Measurements from ENCODE around the gene RAD21L1.
"Not testable (repeated sequence)": the region's sequence is repeated elsewhere in the genome, so short reads cannot be mapped to it uniquely, and the experiment has no call there.

RAD21L1 gene

DNA sequence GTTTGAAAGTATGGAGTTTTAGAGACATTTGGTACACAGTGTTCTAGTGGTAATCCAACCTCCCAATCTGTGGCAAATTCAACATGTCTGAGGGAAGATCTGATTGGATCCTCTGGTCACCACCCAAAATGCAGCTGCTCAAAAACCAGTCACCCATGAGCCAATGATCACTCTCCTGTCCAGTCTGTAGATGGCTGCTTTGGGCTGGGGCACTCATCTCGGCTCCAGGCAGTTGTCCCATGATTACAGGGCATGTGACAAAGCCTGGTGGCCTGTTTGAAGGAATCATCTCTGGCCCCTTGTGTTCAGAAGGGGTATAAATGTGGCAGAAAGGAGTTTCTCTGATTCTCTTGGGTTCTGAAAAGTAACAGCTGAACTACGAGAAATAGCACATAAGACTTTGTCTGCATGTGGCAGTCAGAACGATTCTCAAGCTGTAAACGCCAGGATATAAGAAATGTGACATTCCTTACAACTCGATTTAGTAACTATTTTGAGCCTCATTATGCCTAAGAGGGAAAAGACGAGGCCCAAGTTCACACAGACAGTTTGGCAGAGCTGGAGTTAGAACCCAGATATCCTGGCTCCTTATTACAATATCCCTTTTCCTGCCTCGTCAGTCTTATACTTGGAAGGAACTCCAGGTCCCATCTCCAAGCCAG is 26.5 kb upstream of the RAD21L1 start:
- no peak for DNase-seq (ENCODE audit: low read depth, low spot score)

DNA sequence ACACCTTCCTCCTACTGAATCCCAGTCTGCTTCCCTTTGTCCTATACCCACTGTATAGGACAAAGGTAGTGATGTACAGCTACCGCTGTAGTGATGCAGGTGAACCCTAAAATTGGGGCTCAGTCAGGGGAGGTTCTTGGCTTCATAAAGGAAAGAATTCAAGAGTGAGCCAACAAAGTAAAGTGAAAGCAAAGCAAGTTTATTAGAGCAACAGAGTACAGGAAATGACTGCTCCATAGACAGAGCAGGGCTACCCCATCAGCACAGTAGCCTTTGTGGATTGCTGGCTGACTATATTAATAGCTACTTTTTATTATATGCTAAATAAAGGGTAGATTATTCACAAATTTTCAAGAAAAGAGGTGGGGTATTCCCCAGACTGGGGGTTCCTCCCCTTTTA is 25.9 kb upstream of the RAD21L1 start:
- DNase-seq (ENCODE audit: low read depth, low spot score), result no peak

DNA sequence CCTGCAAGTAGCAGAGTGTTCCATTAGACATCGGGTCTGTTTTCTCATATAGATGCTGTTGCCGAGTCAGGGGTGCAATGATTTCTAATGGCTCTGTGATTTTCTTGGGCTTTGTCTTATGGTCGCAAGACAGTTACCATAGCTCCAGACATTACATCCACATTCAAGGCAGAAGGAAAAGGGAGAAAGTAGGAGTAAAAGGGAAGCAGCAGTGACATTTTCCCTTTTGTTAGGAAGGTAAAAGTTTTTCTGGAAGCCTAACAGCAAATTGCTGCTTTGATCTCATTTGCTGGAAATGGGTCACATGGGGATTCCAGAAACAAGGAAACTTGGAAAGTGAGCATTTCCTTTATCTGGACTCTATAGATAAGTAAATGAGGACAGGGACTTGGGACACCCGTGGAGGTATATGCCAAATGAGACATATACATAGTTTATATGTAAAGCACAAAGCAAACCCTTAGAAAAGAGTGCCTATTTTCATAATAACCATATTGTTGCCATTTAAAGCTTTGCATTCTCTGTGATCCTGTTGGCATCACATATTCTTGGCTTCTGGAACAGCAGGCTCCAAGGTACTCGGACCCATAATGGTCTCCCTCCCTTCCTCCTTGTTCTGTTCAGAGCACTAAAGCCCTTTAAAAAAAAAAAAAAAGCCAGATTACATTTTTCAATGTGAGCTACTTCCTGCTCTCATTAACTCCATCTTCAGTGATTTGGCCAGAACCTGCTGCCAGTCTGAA is 22.9 kb upstream of the RAD21L1 start, which contains the start of gene C20orf202:
Gene C20orf202, plus strand, starts transcription at position 693 of the 743 bp plus-strand sequence. CDS start 132 bp downstream, outside the sequence.
- no peak for DNase-seq (ENCODE audit: low read depth, low spot score)

DNA sequence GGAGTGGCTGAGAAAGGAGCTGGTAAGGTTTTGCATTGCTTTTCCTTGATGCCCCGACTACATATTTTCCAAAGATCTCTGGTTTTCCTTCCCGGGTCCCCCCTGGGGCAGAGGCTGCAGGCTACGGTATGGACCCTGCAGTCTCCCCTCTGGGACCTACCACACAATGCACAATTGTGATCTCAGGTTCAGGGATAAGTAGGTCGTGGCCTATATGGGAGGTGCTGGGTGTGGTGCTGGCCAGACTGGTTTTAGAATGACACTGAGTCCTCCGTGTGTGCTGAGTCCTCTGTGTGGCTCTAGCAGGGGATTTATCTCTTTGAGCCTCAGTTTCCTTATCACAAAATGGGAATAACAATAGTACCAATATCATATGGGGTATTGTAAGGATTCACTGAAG is 22.2 kb upstream of the RAD21L1 start:
- no peak for DNase-seq (ENCODE audit: low read depth, low spot score)

DNA sequence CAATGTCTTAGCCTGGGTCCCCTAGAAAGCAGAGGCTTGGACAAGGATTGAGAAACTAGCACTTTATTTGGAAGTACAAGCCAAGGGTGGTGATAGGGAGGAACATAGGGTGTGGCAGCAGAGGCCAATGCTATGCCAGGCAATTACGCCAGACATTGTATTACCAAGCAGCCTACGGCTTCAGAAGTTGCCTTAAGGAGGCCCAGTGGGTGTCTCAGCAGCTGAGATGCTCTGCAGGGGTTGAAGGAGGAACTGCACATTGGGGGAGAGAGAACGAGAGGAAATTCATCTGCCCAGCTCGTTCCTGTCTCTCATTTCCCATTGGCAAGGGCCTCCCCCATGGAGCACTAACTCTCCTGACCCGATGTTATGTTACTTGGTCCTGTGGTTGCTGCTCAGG is 21.7 kb upstream of the RAD21L1 start:
- no peak for DNase-seq (ENCODE audit: low read depth, low spot score)

DNA sequence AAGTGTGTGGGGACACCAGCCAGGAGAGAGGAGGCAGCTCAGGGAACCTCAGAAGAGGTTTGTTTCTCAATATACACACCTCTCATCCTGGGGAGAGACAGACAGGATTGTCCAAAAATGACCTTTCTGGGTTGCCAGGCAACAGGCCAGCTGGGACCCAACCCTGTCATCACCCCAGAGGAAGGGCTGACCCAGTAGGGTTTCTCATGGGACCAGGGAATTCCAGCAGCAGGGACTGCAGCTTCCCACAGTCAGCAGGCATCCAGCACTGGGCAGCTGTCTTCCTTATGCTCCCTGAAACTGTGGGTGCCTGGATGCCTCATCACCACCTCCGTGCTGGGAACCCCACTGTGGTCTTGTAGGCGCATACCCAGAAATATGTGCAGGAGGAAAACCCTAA is 21.3 kb upstream of the RAD21L1 start:
- no peak for DNase-seq (ENCODE audit: low read depth, low spot score)

DNA sequence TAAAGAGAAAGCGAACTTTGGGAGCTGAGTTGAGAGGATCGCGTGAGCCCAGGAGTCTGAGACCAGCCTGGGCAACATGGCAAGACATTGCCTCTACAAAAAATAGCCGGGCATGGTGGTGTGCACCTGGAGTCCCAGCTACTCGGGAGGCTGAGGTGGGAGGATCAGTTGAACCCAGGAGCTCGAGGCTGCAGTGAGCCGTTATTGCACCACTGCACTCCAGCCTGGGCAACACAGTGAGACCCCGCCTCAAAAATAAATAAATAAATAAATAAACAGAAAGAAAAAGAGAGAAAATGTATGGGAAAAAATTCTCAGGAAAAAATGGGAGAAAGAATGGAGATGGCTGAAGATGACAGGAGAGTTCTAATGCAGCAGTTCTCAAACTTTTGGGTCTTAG is 20.0 kb upstream of the RAD21L1 start:
- DNase-seq (ENCODE audit: low read depth, low spot score), result no peak

DNA sequence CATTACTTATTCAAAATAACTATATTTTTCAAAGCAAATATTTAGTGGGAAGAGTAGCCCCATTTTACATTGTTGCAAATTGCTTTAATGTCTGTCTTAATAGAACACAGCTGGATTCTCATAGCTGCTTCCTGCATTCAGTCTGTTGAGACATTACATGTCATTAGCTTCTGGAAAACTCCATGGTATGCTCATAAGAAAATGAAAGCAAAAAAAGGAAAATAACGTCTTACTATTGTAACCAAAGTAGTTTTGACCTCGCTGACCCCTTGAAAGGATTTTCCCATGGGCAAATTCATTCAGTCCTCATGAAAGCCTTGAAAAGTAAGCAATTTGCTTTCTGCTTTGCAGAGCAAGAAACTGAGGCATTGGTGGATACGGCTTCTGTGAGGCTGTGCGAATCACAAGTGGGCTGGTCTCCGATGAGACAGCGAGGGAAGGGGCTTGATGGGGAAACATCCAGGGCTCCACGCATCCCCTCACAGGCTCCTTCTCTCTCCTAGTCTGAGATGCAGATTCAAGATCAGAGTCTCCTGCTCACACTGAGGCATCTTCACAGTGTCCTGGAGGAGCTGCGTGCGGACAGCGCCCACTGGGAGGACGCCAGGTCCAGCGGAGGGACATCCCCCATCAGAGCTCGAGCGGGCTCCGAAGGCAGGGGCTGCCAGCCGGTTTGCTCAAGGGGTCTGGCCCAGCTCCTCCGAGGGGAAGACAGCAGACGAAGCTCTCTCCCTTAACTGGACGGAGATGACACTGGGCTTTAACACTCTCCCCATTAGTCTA is 19.3 kb upstream of the RAD21L1 start:
- no peak for DNase-seq (ENCODE audit: low read depth, low spot score)

DNA sequence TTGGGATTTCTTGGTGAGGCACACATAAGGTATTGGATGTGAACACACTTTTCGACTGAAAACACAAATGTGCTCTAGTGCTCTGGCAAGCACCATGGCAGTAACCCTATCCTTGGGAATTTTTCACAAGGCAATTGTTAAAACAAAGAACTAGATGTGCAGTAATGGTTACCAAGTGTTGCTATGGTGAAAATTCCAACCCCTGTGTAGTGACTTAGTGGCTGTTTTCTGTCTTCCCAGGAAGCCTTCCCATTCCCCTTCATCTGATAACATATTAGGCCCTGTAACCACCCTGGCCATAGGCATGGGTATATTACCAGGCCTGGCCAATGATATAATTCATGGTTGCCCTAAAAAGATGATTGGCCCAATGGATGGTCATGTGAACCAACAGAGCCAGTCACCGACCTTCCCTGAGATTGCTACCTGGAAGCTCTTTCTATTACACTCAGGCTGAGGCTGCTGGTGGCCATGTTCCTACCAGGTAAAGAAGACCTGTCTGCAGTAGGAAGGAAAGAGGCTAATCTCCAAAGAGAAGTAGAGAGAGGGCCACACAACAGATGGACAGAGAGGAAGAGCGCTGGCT is 18.5 kb upstream of the RAD21L1 start:
- DNase-seq (ENCODE audit: low read depth, low spot score), result no peak

DNA sequence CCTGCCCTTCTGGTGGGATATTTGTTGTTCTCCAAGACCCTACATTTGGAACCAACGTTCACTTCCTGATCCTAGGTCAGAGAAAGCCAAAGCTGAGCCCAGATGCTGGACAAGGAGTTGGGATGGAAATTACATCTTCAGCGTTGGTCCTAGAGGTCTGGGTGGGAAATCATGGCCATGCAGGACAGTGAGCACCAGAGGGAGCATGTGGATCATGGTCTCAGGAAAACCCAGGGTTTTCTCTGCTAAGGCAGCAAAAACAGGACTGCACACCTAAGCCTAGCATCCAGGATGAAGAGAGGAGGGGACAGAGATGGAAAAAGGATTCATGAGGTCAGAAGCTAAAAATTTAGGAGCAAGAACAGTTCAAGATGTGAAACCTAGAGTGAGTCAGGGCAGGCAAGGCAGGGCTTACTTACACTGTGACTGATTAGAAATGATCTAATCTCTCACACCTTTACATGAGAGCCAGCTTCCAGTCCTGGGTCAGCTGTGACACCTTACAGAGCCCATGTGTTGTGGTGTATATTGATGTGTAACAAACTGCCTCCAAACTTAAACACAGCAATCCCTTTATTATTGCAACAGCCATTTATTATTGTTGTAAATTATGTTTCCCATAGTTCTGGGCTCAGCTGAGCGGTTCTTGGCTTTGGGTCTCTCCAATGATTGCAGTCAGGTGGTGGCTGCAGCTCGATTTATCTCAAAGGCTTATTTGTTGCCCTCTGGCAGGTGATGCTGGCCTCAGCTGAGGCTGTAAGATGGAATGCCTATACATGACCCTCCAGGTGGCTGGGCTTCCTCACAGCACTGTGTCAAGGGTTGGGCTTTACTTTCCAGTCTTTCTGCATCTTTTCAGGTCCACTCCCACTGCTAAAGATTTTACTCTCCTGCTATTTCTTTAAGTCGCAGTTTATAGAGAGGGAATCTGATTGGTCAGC is 16.1 kb upstream of the RAD21L1 start:
- no peak for DNase-seq (ENCODE audit: low read depth, low spot score)

DNA sequence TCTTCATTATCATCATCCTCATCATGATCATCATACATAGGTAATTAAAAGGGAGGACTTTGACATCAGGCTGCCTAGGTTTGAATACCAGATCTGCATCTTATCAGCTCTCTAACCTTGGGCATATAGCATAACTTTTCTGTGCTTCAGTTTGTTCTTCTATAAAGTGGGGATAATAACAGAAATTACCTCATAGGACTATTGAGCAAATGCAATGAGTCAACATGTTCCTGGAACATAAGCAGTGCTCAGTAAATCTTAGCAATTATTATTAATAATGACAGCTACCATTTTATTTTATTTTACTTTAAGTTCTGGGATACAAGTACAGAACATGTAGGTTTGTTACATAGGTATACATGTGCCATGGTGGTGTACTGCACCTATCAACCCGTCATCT is 15.3 kb upstream of the RAD21L1 start:
- no peak for DNase-seq (ENCODE audit: low read depth, low spot score)

DNA sequence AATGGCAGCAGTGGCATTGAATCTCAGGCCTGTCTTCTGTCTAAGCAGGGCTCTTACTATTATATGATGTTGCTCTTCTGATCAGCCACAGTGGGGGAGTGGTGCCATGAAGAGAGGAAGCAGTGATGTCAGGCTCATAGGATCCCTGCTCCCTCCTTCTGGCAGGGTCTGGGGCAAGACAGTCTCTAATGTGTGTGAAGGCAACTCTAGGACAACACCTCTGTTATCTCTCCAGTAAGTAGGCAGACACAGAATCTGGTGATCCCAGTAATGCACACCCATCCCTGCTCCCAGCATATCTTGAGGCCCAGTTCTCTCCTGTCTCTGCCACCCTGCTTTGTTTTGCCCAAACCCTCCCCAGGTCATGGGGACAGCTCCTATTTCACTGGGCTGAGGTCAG is 13.8 kb upstream of the RAD21L1 start:
- no peak for DNase-seq (ENCODE audit: low read depth, low spot score)

DNA sequence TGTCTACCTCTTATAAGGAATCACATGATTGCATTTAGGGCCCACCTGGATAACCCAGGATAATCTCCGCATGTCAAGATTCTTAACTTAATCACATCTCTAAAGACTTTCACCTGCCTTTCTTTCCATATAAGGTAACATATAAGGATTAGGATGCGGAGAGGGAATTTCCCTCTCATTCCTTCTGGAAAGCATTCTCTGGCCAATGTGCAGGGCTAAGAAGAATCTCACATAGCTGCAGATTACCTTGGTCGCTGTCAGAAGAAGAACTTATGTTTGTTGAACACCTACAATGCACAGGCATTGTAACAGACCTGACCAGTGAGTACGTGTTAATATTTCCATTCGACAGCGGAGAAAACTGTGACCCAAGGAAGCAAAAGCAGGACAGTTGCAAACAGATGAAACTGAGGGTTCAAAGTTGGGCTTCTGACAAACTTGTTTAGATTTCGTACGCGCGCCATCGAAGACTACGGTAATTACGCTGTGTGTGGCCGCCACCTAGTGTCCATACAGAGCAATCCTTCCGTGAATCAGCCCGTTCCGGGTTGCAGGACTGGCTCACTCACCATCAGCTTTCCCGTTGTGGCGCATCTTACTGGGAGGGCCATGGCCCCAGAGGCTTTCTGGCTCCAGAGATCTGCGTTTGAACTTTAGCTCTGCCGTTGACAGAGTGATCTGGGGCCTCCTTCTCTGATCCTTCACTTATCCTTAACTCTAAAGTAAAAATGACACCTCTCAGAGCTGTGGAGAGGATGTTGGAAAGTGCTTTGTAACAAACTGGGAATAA is 13.0 kb upstream of the RAD21L1 start:
- peak; percentile 11 for DNase-seq (ENCODE audit: low read depth, low spot score)

DNA sequence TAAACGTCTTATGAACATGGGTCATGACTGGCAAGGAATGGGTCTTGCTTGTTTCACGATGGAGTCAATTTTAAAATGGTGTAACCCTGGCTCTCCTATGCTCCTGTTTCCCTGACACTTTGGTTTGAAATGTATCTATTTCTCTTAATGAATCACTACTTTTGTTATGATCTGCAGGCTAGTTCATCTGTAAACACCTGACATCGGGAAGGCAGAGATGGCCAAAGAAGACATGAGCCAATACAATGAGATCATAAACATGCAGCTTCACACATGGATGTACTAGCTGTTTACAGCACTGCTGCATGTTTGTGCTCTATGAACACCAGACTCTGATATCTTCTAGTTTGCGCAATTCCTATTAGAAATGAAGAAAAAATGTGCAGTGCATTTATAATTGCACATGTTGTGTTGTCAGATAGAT is 11.0 kb upstream of the RAD21L1 start:
- no peak for DNase-seq (ENCODE audit: low read depth, low spot score)

DNA sequence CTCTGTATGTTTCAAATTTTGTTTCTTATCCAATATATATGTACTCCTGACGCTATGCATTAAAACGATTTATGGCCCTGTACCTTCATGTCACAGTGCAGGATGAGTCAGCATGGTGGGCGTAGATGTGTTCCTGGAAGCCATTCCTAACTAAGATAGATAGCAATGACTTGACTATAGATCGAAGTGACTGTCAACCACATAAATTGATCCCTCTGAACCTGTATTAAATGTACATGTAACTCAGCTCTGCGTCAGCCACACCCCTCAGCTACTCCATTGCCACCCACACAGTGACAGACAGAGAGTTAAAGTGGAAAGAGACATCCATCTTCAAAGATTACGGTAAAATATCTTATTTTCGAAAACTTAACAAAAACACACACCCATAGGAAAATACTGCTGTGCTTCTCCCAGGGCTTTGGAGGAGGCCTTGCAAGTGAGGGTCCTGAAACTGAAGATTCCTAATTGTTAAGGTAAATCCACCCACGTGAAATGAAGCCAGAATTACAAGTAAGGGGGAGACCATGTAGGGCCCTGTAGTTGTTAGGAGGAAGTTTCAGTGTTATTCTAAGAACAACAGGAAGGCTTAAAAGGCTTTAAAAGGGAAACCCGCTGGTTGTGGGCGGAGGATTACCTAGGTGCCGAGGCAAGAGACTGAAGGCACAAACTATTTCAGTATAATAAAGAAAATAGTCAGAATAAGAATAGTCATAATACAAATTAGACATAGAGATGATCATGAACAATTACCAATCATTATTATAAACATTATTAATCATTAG is 10.3 kb upstream of the RAD21L1 start:
- no peak for DNase-seq (ENCODE audit: low read depth, low spot score)

DNA sequence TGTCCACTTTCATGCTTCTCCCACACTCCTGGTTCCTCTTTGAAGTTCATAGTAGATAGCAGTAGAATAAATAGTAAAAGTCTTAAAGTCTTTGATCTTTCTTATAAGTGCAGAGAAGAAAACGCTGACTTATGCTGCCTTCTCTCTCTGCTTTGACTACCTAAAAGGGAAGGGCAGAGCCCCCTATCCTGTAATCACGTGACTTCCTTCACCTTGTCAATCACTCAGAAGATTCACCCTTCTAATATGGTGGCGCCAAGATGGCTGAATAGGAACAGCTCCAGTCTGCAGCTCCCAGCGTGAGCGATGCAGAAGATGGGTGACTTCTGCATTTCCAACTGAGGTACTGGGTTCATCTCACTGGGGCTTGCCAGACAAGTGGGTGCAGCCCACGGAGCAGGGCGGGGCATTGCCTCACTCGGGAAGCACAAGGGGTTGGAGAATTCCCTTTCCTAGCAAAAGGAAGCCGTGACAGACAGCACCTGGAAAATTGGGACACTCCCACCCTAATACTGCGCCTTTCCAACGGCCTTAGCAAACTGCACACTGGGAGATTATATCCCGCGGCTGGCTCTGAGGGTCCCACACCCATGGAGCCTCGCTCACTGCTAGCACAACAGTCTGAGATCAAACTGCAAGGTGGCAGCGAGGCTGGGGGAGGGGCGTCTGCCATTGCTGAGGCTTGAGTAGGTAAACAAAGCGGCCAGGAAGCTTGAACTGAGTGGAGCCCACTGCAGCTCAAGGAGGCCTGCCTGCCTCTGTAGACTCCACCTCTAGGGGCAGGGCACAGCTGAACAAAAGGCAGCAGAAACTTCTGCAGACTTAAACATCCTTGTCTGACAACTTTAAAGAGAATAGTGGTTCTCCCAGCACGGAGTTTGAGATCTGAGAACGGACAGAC is 9.1 kb upstream of the RAD21L1 start:
- not testable (repeated sequence) for DNase-seq (ENCODE audit: low read depth, low spot score)

DNA sequence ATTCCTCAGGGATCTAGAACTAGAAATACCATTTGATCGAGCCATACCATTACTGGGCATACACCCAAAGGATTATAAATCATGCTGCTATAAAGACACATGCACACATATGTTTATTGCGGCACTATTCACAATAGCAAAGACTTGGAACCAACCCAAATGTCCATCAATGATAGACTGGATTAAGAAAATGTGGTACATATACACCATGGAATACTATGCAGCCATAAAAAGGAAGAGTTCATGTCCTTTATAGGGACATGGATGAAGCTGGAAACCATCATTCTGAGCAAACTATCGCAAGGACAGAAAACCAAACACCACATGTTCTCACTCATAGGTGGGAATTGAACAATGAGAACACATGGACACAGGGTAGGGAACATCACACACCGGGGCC is 3.1 kb upstream of the RAD21L1 start:
- DNase-seq (ENCODE audit: low read depth, low spot score), result not testable (repeated sequence)

DNA sequence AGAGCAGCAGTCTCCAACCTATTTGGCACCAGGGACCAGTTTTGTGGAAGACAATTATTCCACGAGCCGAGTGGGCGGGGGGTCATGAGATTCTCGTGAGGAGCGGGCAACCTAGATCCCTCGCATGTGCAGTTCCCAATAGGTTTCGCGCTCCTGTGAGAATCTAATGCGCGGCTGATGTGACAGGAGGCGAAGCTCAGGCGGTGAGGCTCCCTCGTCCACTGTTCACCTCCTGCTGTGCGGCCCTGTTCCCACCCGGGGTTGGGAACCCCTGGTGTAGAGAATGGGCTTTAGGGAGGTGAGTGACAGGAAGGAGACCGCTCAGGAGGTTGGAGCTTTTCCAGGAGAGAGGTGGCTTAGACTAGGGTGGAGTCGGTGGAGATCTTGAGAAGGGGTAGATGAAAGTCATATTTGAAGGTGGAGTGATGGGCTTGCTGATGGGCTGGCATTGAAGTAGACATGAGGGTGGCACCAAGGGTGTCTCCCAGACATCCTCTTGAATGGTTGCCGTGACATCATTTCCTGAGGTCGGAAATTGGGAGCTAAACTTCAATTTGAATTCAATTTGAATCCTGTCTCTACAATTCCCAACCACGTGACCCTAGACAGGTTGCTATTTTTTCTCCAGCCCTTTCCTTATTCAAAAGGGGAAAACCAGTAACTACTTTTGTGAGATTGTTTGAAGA is 1.5 kb upstream of the RAD21L1 start:
- DNase-seq (ENCODE audit: low read depth, low spot score), result no peak
